Iris pigment epithelial cell (primary cell): ENCODE measurements around the gene DNAI2.
"Not testable (repeated sequence)": the region's sequence is repeated elsewhere in the genome, so short reads cannot be mapped to it uniquely, and the experiment has no call there.

Experiments used
- DNase-seq: peaks from one replicate; pipeline ENCODE4 v3.0.0-alpha.2; 2011; ENCODE audit warnings: low read depth

The DNAI2 gene

DNA sequence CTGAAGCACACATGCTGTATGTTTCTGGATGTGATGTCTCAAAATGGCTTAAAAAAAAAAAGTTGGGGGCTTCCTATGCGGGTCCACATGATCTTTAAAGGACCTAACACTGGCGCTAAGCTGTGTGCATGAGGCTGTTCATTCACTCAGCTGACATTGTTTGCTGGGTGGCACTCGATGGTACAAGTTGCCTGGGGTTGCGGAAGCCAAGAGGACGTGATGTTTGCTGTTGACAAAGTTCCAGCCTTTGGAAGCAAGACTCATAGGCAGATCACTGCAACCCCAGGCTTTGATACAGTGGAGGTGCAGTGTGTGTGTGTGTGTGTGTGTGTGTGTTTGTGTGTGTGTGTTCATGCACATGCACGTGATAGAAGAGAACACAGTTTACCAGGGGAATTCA lies 29.5 kb upstream of the DNAI2 start:
- no peak for DNase-seq

DNA sequence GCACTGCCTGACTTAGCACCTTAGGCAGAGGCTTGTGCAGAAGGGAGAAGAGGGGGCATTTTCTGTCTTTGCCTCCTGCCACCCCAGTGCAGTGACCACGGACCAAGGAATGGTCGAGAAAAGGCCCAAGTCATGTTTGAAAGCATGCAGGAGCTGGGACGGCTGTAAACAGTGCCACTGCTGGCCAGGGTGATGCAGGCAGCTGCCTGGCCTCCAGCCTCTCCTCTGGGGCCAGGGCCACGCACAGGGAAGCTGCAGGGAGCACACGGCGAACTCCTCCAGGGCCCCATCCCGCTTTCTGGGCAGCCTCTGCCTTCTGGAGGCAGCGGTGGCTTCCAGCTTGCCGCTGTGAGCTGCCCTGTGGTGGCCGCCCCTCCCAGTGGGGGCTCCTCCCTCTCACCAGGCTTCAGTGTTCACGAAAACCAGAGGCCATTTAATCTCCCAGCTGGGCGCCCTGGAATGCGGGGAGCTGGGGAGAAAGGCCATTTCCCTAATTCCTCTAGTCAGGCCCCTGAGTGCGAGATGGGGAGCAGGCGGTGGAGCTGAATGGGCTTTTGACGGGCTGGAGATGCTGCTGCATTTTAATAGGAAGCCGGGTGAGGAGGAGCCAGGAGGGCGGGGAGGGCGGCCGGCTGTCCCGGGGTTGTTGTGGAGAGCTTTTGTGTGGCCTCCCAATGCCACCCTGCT lies 28.7 kb upstream of the DNAI2 start:
- DNase-seq = no peak

DNA sequence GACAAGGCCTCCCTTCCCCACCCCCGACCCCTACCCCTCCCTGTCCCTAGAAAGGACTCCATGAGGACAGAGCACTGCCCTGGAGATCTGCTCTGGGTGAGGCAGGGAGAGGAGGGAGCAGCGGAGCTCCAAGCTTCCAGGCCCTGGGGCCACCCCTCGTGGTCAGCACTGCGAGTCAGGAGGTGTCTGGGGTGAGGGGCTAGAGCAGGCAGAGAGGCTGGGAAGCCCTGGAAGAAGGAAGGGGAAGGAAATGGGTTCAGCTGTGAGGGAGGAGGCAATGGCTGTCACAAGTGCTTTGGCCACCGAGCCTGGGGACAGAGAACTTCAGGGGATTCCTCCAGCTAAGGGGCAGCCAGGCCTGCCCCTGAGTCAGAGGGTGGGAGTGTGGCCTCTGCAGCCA lies 28.2 kb upstream of the DNAI2 start:
- no peak for DNase-seq

DNA sequence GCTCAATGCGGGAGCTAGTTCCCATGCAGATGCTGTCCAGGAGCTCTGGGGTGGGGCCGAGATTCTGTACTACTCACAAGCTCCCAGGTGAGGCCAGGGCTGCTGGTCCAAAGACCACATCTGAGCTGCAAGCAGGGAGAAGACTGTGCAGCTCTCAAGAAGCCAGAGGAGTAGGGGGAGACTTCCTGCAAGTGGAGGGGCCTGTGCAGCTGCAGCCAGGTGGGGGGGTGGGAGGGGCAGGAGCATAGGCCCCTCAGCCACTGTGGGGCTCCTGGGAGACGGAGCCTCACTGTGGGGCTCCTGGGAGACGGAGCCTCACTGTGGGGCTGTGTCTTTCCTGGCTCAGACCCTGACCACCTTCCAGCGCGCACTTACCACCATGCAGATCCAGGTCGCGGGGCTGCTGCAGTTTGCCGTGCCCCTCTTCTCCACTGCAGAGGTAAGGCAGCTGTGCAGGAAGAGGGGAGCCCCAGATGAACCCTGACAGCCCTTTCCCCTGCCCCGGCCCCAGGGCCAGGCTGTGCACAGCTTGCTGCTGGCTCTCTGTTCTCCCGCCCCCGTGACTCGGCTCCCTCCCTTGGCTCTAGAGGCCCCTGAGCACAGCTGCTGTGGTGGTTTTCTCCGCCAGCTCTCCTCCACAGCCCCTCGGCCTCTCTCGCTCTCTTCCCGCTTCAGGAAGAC lies 24.3 kb upstream of the DNAI2 start:
- no peak for DNase-seq

DNA sequence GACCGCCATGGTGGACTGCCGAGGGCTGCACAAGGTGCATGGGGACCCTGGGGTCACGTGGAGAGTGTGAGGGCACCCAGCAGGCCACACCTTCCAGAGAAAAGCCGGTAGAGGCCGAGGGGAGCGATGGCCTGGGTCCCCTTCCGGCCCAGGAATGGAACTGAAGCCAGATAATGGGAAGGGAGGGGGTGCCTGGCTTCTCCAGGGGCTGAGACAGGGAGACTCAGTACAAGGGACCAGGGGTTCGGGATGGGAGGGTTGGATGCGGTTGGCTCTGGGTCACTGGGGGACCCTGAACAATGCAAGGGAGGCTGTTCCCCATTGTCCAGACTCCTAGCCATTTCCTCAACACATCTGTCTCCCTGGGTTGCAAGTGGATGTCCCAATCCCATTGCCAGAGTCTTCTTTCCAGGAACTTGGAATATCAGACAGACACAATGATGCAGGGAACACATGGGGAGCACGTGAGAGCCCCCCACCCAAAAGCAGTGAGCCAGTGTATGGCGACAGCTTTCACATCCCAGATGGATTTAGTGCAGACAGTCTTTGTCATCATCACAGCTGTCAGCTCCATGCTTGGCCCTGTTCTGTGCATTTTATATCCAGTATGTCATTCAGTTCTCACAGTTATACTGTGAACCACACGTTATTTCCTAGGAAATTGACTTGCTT lies 23.6 kb upstream of the DNAI2 start:
- DNase-seq = no peak

DNA sequence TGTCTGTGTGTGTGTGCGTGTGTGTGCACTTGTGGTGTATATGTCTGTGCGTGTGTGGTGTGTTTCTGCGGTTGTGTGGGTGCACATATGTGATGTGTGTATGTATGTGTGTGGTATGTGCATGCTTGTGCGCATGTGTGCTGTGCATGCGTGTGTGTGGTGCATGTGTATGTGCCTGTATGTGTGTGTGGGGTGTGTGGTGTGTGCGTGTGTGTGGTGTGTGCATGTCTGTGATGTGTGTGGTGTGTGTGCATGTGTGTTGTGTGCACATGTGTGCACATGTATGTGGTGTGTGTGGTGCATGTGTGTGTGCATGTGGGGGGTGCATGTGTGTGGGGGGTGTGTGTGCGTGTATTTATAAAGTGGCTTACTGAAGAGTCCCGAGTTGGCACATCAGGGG lies 23.0 kb upstream of the DNAI2 start:
- DNase-seq = no peak

DNA sequence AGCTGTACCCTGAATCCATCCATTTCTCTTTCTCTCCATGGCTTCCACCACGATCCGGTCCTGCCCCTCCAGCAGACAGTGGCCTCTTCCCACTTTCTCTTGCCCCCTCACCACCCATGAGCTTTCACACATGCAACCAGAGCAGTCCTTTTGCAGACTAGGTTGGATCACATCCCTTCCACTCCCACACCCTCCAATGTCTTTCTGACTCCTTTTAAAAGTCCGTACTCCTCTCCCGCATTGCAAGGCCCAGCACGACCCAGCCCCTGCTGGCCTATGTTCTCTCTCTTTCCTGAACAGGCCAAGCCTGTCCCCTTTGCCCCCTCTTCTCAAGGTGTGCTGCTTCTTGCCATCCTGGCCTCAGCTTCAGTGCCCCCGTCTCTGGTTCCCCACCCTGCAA lies 22.5 kb upstream of the DNAI2 start:
- DNase-seq = no peak

DNA sequence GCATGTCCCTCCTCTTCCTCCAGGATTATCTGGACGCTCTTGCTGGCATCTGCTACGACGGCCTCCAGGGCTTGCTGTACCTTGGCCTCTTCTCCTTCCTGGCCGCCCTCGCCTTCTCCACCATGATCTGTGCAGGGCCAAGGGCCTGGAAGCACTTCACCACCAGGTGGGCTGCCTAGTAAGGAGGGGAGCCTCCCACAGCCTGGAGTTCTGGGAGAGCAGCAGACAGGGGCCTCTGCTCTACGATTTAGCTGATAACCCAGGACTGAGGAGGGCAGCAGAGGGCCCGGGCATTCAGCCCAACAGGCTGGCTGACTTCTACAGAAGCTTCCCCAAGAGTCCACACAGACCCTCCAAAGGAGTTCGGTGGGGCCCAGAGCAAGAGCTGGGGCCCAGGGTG lies 21.8 kb upstream of the DNAI2 start:
- no peak for DNase-seq

DNA sequence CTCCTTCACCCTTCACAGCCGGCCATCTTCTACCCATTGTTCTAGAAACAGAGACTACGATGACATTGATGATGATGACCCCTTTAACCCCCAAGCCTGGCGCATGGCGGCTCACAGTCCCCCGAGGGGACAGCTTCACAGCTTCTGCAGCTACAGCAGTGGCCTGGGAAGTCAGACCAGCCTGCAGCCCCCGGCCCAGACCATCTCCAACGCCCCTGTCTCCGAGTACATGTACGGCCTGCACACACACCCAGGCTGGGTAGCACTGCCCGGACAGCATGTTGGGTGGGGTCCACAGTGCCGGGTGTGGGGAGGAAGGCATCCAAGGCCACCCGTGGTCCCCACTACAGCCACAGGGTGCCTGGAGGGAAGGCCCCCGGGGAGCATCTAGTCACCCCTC lies 21.0 kb upstream of the DNAI2 start:
- no peak for DNase-seq

DNA sequence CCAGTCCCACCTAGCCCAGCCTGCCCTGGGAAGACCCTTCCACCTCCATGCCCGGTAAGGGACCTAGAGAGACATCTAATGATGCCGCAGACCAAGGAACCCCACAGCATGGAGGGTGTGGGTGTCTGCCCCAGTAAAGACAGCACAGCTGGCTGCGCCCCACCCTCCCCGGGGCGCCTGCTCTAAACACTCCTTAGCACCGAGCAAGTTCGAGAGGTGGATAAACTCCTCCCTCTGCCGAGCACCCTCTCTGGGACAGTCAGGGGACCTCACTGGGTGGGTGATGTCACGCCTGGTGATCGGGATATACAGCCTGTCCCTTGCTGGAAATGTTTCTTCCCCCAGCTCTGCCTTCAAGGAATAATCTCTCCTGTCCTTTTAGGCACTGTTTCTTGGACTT lies 16.7 kb upstream of the DNAI2 start:
- DNase-seq = no peak

DNA sequence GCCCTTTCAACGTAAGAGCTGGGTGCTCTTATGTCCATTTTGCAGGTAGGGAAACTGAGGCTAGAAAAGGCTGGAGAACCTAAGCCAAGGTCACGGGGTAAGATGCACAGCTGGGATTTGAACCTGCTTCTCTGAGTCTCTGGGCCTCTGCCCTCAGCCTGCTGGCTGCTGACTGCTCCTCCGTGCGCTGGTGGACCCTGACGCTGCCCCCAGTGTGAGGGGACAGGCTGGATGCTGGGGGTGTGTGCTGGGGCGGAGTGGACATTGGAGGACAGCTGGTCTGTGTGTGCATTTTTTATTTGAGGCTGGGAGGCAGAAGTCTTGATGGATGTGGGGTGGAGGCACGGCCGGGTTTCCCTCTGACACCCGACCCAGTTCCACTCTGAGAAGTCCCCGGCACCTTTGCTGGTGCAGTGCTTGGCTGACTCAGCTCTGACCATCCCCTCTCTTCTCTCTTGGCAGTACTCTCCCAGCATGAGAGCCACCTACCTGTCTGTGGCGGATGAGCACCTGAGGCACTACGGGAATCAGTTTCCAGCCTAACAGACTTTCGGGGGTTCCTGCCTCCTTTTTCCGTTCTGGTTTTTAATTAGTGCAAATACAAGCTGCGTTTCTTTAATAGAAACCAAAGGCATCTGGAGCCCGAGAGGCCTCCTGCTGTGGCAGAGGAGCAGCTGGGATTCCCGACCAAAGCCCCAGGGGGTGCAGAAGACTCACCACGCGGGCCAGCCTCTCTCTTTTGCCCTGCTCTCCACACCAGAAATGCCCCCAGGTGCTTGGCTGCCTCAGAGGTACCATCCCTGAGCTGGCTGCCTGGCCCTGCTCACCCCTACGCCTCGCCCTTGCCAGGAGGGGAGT lies 14.1 kb upstream of the DNAI2 start:
- no peak for DNase-seq

DNA sequence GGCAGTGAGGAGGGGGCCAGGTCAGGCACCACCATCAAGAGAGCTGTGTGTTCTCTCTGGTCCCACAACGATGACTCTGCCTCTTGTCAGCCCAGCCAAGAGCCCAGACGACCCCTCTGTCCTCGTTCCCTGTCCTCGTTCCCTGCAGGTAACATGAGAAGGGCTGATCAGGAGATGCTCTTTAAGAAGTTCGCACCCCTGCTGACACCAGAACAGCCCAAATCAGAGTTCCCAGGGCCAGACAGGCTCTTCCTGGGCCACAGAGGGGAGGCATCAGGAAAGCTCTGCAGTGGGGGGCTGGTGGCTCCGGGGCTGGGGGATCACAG lies 13.5 kb upstream of the DNAI2 start:
- DNase-seq = no peak

DNA sequence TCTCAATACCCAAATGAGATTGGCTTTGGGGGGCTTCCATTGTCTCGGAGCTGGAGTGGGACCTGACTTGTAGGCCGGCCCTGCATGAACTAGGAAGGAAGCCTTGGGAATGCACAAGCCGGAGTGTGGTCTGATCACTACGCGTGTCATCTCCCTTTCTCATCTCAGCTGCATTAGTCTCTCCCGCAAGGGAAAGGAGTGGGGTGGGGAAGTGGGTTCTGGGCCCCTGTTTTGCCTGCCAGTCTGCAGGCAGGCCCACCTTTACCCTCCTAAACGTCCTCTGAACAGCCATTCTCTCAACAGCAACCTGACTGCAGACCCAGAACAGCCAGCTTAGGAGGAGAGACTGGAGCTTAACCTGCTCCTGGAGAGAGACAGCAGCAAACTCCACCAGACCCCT lies 11.4 kb upstream of the DNAI2 start:
- no peak for DNase-seq

DNA sequence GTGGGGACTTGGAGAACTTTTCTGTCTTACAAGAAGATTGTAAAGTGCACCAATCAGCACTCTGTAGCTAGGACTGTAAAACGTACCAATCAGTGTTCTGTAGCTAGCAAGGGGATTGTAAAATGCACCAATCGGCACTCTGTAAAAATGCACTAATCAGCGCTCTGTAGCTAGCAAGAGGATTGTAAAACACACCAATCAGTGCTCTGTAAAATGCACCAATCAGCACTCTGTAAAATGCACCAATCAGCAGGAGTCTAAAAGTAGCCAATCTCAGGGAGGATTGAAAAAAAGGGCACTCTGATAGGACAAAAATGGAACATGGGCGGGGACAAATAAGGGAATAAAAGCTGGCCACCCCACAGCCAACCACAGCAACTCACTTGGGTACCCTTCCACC lies 7.0 kb upstream of the DNAI2 start:
- DNase-seq = not testable (repeated sequence)

DNA sequence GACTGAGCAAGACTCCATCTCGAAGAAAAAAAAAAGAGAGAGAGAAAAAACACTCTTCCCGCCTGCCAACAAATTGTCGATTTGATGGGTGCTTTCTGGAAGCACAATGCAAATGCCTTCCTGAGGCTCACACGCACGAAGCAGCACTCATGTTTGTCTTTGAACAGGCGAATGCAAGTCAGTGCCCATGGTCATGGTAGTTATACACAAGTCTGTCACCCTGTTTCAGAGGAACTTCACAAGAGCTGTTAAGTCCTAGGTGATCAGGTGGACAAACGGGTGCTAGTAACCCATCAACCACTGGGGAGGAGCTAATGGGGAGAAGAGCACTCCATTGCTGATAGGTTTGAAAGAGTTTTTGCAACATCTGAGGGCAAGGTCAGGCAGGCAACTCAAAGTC lies 6.5 kb upstream of the DNAI2 start:
- DNase-seq = no peak

DNA sequence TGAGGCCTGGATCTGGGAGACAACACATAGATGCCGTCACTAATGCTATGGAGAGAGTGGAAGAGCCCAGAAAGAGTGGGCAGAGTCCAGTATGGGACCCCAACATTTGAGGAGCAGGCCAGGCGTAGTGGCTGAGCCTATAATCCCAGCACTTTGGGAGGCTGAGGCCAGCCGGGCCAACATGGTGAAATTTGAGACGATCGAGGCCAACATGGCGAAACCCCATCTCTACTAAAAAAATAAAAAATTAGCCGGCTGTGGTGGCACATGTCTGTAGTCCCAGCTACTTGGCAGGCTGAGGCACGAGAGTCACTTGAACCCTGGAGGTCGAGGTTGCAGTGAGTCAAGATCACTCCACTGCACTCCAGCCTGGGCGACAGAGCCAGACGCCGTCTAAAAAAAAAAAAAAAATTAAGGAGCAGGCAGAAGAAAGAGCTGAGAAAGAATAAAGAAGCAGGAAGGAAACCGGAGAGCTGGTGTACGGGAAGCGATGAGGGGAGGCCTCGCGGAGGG lies 6.0 kb upstream of the DNAI2 start:
- DNase-seq = no peak

DNA sequence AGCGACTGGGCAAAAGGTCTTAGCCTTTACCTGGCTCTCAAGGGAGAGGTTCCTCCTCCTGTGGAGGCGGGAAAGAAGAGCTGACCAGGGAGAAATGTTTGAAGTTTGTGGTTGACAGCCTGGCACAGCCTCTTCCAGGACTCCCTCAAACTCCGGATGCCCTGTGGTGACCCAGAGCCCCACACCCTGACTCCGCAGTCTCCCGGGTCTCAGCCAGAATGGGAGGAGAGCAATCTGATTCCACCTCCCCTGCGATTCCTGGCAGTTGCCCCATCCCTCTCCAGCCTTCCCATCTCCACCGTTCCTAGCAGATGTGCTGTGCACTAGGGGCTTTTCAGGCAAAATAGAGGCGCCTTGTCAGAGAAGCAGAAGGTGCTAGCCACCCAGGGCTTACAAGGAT lies 5.5 kb upstream of the DNAI2 start:
- DNase-seq = no peak

DNA sequence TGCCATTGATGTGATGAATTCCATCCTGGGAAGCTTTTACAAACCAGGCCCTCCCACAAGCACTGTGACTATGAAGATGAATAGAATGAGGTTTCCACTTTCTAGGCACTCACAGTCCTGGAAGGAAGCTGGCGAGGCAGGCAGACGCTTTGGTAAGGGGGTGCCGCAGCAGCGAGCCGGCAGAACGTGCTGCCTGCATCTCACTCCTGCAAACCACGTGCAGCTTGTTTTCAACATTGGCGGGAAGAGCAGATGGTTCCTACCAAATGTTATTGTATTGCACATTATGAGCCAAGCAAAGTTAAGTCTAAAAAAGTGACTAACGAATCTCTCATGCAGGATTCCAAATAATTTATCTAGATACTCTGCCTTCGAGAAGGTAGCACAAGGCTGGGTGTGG lies 3.7 kb upstream of the DNAI2 start:
- no peak for DNase-seq

DNA sequence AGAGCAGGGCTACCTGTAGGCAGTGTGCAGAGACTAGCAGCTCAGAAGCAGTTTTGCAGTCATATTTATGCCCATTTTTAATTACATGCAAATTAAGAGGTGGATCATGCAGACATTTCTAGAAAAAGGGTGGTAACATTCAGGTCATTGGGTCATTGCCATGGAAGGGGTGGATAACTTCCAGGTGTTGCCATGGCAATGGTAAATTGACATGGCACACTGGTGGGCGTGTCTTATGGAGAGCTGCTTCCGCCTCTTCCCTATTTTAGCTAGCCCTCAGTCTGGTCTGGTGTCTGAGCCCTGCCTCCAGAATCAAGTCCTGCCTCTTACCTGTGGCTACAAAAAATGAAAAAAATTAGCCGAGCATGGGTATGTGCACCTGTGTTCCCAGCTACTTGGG lies 2.8 kb upstream of the DNAI2 start:
- no peak for DNase-seq

DNA sequence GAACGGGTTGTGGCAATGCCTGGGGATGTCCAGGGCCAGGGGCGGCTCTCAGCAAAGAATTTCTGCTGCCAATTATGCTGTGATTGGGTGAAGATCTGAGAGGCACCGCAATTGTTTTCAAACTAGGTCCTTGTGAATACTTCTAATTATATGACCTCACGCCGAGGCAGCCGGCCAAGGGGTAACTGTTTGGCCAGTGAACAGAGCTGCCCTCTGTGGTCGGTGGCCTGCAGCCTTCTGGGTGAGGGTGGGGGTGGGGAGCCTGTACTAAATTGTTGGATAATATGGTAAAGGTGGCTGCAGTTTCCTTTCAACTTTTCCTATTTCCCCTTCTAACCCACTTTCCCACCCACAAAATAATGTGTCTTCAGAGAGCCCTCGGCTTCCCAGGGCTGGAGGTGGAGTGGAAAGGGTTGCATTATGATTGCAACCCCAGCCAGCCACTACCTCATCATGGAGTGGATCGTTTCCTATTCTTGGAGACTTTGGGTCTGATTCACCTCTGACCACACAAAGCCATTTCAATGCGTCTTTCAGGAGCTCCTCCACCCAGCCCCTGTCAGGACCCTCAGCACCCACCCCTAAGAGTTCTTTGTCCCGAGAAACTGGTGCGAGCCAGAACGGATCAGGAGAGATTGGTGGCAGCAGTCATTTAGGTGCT lies 2.0 kb upstream of the DNAI2 start:
- DNase-seq = no peak

DNA sequence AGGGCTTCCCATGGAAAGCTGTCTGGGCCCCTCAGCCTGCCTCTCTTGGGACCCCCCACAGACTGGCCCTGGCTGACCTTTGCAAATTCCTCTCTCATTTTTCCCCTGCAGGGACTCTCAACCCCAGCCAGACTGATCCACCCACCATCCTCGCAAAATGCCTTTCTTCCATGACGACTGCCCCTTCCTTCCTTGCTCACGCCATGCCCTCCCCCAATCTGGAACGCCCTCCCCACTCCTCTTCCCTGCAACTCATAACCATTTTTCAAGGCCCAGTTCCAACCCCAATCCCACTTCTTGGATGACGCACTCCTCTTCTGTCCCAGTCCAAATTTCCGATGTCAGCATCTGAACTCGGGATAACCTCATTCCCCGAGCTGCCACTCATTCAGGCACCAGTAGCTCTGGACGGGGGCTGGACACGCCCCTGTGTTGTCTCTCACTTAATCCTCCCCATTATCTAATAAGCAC lies 1.3 kb upstream of the DNAI2 start:
- no peak for DNase-seq
